HG03378 (cell line): ENCODE data around the gene TUFT1.
"Not testable (repeated sequence)": the region's sequence is repeated elsewhere in the genome, so short reads cannot be mapped to it uniquely, and the experiment has no call there.

Experiments
- ATAC-seq: cut with Tn5 transposase; IDR thresholded peaks from one replicate; pipeline ENCODE4 v1.9.1; 2021; ENCODE audit warnings: mild to moderate bottlenecking, moderate library complexity; ENCODE audit not compliant: unreplicated experiment

Gene TUFT1

GRCh38 chr1:151512326-151512725 is 27.8 kb upstream of the TUFT1 start:
- ATAC-seq, result no peak

- ATAC-seq, result no peak
These were observed 27.1 kb upstream of the TUFT1 start for GRCh38 chr1:151512801-151513625.

GRCh38 chr1:151513626-151514121 is 26.4 kb upstream of the TUFT1 start:
- ATAC-seq, result no peak

- ATAC-seq, result no peak
These were observed 25.7 kb upstream of the TUFT1 start for GRCh38 chr1:151514366-151514765.

- no peak for ATAC-seq
These were observed 24.8 kb upstream of the TUFT1 start for GRCh38 chr1:151515265-151515664.

GRCh38 chr1:151516031-151516511 is 24.0 kb upstream of the TUFT1 start:
- no peak for ATAC-seq

GRCh38 chr1:151518431-151518830 is 21.7 kb upstream of the TUFT1 start:
- ATAC-seq, result no peak

GRCh38 chr1:151518936-151519335 is 21.2 kb upstream of the TUFT1 start:
- no peak for ATAC-seq

- ATAC-seq, result no peak
These were observed 20.4 kb upstream of the TUFT1 start for GRCh38 chr1:151519667-151520066.

GRCh38 chr1:151520359-151520758 is 19.8 kb upstream of the TUFT1 start:
- ATAC-seq, result no peak

- not testable (repeated sequence) for ATAC-seq
These were observed 17.7 kb upstream of the TUFT1 start for GRCh38 chr1:151522427-151522826.

- ATAC-seq, result no peak
These were observed 16.8 kb upstream of the TUFT1 start for GRCh38 chr1:151523326-151523725.

- ATAC-seq, result no peak
These were observed 15.4 kb upstream of the TUFT1 start for GRCh38 chr1:151524736-151525135.

GRCh38 chr1:151526735-151527525 is 13.2 kb upstream of the TUFT1 start:
- no peak for ATAC-seq

- ATAC-seq, result no peak
These were observed 10.9 kb upstream of the TUFT1 start for GRCh38 chr1:151529211-151529702.

GRCh38 chr1:151529781-151530180 is 10.3 kb upstream of the TUFT1 start:
- no peak for ATAC-seq

GRCh38 chr1:151530461-151530860 is 9.6 kb upstream of the TUFT1 start:
- ATAC-seq, result no peak

- no peak for ATAC-seq
These were observed 6.2 kb upstream of the TUFT1 start for GRCh38 chr1:151533870-151534269.

GRCh38 chr1:151534662-151535278 is 5.3 kb upstream of the TUFT1 start:
- no peak for ATAC-seq

GRCh38 chr1:151535326-151536271 is 4.5 kb upstream of the TUFT1 start:
- ATAC-seq, result no peak
